Measurements from ENCODE around the gene GPR153.

Gene GPR153

DNA sequence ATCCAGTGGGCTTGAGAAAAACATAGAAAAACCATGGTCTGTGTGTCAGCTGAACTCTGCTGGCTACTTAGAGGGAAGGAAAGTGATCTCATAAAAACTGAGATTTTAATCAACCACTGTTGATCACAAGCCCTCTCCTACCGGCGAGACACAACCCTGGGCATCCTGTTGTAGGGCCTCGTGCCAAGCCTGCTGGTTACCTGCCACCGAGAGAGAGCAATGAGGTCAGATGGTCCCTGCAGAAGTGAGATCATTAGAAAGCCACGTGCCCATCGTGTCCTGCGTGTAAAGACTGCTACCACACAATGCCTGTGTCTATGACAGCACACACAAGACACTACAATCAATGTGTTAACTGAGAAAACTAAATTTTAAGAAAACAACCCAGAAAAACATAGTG, 41.7 kb upstream of the GPR153 start:
- H3K4me3 ChIP-seq (ENCODE audit: low read length) = no peak overlapping the region
- DNase-seq (ENCODE audit: low read depth) = no peak
- TF ChIP-seq, protein P1, sequence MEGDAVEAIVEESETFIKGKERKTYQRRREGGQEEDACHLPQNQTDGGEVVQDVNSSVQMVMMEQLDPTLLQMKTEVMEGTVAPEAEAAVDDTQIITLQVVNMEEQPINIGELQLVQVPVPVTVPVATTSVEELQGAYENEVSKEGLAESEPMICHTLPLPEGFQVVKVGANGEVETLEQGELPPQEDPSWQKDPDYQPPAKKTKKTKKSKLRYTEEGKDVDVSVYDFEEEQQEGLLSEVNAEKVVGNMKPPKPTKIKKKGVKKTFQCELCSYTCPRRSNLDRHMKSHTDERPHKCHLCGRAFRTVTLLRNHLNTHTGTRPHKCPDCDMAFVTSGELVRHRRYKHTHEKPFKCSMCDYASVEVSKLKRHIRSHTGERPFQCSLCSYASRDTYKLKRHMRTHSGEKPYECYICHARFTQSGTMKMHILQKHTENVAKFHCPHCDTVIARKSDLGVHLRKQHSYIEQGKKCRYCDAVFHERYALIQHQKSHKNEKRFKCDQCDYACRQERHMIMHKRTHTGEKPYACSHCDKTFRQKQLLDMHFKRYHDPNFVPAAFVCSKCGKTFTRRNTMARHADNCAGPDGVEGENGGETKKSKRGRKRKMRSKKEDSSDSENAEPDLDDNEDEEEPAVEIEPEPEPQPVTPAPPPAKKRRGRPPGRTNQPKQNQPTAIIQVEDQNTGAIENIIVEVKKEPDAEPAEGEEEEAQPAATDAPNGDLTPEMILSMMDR (conservative IDR thresholded peaks at IDR 0.05; ENCODE audit: low read depth, low read length) = no peak

DNA sequence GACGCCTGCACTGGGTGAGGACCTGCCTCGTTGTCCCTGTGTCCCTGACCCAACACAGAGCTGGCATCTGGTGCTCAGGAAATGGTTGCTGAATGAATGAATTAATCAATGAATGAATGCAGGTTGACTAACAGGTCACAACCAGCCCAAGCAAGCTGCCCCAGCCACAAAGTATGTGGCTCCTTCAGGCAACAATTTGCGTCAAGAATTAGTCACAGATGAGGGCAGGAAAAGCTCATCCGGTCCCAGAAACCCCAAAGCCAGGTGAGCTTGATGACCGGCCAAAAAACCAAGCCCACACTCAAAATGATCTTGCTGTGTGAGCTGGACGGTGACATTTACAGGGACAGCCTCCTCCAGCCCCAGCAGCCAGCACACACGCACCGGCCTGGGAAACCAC, 40.6 kb upstream of the GPR153 start:
- TF ChIP-seq, protein P1 (conservative IDR thresholded peaks at IDR 0.05; ENCODE audit: low read depth, low read length) = no peak
- no peak overlapping the region for H3K4me3 ChIP-seq (ENCODE audit: low read length)
- no peak for DNase-seq (ENCODE audit: low read depth)

DNA sequence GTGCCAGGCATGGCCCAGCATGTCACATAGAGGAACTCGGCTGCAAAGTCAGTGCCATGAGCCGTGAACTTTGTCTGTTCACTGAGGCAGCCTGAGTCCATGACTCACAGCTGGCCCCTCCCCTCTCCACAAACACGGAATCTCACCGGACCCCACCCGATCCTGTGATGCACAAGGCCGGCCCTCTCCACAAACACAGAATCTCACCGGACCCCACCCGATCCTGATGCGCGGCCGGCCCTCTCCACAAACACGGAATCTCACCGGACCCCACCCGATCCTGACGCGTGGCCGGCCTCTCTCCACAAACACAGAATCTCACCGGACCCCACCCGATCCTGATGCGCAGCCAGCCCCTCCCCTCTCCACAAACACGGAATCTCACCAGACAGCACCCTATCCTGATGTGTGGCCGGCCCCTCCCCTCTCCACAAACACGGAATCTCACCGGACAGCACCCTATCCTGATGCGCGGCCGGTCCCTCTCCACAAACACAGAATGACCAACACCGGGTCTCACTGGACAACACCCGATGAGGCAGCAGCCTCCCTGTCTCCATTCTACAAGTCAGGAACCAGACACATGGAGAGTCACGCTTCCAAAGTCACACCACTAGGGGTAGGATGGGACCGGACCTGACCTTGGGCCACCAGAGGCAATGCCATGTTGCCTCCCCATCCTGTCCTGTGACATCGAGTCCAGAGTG, 39.6 kb upstream of the GPR153 start:
- TF ChIP-seq, protein P1 (conservative IDR thresholded peaks at IDR 0.05; ENCODE audit: low read depth, low read length) = no peak
- no peak for DNase-seq (ENCODE audit: low read depth)
- no peak overlapping the region for H3K4me3 ChIP-seq (ENCODE audit: low read length)

DNA sequence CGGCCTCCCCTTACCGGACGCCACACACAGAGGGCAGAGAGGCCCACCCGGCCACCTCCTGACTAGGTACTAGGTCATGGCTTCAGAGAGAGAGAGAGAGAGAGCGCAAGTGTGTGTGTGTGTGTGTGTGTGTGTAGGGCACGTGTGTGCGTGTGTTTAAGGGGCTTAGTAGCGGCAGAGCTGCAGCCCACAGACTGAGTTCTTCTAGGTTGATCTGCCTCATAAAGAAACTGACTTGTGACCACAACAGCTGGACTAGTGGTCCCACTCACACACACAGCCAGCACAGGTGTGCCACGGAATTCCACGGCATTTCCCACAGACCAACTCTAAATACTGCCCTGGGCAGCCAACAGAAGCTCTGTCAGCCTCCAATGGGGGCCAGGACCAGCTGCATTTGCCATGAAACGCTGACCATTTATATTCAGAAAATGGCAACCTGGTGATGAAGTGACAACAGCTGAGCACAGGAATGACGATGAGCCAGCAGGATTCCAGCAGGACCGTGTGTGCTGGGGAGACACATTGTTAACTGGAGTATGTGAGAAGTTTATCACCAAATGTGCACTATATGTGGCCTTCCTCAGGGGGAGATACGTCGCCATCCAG, 38.8 kb upstream of the GPR153 start:
- TF ChIP-seq, protein P1 (conservative IDR thresholded peaks at IDR 0.05; ENCODE audit: low read depth, low read length) = no peak
- no peak for DNase-seq (ENCODE audit: low read depth)
- no peak overlapping the region for H3K4me3 ChIP-seq (ENCODE audit: low read length)

DNA sequence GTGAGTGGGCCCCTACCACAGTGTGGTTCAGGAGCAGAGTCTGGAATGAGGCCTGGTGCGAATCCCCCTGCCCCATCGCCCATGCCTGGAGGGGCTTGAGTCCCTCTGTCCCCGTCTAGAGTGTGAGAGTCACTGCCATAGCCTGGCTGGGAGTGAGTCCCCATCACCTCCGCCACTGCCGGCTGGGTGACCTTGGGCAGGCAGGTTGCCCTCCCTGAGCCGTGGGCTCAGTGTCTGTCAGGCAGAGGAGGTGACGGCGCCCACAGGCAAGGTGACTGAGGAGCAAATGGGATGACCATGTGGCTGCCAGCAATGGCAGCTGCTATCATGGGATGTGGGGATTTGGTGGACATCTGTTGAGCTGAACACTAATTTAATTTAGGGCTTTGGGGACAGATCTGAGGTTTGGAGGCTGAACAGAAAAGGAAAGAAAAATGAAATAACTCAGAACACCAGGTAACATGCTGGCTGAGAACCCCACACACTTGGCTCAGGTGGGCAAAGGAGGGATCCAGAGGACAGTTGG, 38.1 kb upstream of the GPR153 start:
- DNase-seq (ENCODE audit: low read depth) = no peak
- H3K4me3 ChIP-seq (ENCODE audit: low read length) = no peak overlapping the region
- TF ChIP-seq, protein P1 (conservative IDR thresholded peaks at IDR 0.05; ENCODE audit: low read depth, low read length) = no peak

DNA sequence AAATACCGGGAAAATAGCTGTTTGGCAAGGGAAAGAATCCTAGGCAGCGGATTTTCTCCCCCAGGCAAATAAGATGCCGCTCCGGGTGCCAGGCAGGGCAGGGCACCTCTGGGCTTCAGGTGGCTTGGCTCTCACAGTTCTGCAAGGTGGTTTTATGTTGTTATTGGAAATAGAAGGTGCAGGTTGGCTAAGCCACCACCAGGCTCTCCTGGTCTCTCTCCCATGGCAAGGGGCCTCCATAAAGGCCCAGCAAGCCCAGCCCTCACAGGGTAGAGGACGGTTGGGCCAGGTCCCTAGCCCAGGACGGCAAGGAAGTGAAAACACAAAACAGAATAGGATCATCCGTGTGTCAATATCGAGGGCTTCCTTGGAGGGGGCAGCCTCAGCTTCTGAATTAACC, 37.6 kb upstream of the GPR153 start:
- no peak overlapping the region for H3K4me3 ChIP-seq (ENCODE audit: low read length)
- no peak for DNase-seq (ENCODE audit: low read depth)
- TF ChIP-seq, protein P1 (conservative IDR thresholded peaks at IDR 0.05; ENCODE audit: low read depth, low read length) = no peak

DNA sequence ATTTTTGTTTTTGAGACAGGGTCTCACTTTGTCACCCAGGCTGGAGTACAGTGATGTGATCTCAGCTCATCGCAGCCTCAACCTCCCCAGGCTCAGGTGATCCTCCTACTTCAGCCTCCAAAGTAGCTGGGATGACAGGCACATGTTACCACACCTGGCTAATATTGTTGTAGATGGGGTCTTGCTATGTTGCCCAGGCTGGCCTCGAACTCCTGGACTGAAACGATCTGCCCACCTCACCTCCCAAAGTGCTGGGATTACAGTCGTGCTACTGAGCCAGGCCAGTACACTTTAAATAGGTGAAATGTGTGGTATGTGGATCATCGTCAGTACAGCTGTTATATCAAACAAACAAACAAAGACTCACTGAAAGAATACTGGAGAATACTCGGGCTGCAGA, 35.0 kb upstream of the GPR153 start:
- H3K4me3 ChIP-seq (ENCODE audit: low read length) = no peak overlapping the region
- DNase-seq (ENCODE audit: low read depth) = no peak
- TF ChIP-seq, protein P1 (conservative IDR thresholded peaks at IDR 0.05; ENCODE audit: low read depth, low read length) = no peak

Data from retinal pigment epithelial cell (primary cell).